Measurements from ENCODE around the gene ILK. TPM values are rescaled to one million over a fixed set of nuclear protein-coding genes. Genes with fewer than 3 reads are reported as not detected.

ILK gene
- total RNA-seq, 1 donor from 2014 or later = 92.4 TPM

- H3K27ac Mint-ChIP-seq = no peak overlapping the region
- no peaks in the 10 kb centered on the region for H3K9me3 Mint-ChIP-seq
- H3K4me3 Mint-ChIP-seq = no peak overlapping the region
- H3K4me1 Mint-ChIP-seq = peaks cover 8% of the 10 kb centered on the region
- intact Hi-C loops (cut with micrococcal nuclease) = no loop called here
- H3K36me3 Mint-ChIP-seq (ENCODE audit: low read depth) = peaks cover 12% of the 10 kb centered on the region
- no peak for DNase-seq
- H3K27me3 Mint-ChIP-seq = no peaks in the 10 kb centered on the region
These were observed 36.2 kb upstream of the ILK start for GRCh38 chr11:6567371-6567745.

- Mint-ChIP-seq H3K27ac (no peak overlapping the region), H3K9me3 (no peaks in the 10 kb centered on the region), H3K36me3 (ENCODE audit: low read depth) (peaks cover 10% of the 10 kb centered on the region), H3K4me3 (no peak overlapping the region), H3K4me1 (peaks cover 8% of the 10 kb centered on the region), H3K27me3 (no peaks in the 10 kb centered on the region)
- DNase-seq = peak; percentile 52
- intact Hi-C loops (cut with micrococcal nuclease) = no loop called here
These were observed 35.2 kb upstream of the ILK start for GRCh38 chr11:6568191-6568918.

DNA sequence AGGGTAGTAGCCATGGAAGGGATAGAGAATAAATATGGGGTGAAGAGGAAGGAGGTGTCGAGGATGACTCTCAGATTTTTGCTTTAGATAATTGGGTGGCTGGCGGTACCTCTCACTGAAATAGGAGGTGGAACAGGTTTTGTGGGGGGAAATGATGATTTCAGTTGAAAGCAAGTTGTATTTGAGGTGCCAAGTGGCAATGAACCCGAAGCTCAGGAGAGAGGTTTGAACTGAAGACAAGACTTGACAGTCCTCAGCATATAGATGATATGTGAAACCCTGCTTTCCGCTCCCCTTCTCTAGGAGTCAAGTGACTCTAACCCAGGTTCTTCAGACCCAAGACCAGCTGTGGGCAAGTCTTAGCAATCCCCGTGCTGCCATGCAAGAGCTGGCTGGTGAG is 33.9 kb upstream of the ILK start:
- peak; percentile 45 for DNase-seq
- Mint-ChIP-seq H3K27me3 (no peaks in the 10 kb centered on the region), H3K4me1 (peaks cover 8% of the 10 kb centered on the region), H3K4me3 (no peak overlapping the region), H3K9me3 (no peaks in the 10 kb centered on the region), H3K27ac (no peak overlapping the region), H3K36me3 (ENCODE audit: low read depth) (peaks cover 6% of the 10 kb centered on the region)
- intact Hi-C loops (cut with micrococcal nuclease) = no loop called here

GRCh38 chr11:6570691-6571427 is 32.7 kb upstream of the ILK start:
- Mint-ChIP-seq H3K9me3 (no peaks in the 10 kb centered on the region), H3K4me1 (peaks cover 8% of the 10 kb centered on the region), H3K36me3 (ENCODE audit: low read depth) (peaks cover 4% of the 10 kb centered on the region), H3K4me3 (no peak overlapping the region), H3K27me3 (no peaks in the 10 kb centered on the region), H3K27ac (no peak overlapping the region)
- DNase-seq = no peak
- intact Hi-C loops (cut with micrococcal nuclease) = no loop called here

GRCh38 chr11:6571434-6572008 is 32.1 kb upstream of the ILK start:
- Mint-ChIP-seq H3K36me3 (ENCODE audit: low read depth) (peaks cover 3% of the 10 kb centered on the region), H3K27me3 (no peaks in the 10 kb centered on the region), H3K4me3 (no peak overlapping the region), H3K4me1 (peaks cover 8% of the 10 kb centered on the region), H3K9me3 (no peaks in the 10 kb centered on the region), H3K27ac (no peak overlapping the region)
- no peak for DNase-seq
- intact Hi-C loops (cut with micrococcal nuclease) = no loop called here

GRCh38 chr11:6572215-6572614 is 31.4 kb upstream of the ILK start:
- Mint-ChIP-seq H3K27me3 (no peaks in the 10 kb centered on the region), H3K9me3 (no peaks in the 10 kb centered on the region), H3K27ac (no peak overlapping the region), H3K4me3 (no peak overlapping the region), H3K36me3 (ENCODE audit: low read depth) (peaks cover 2% of the 10 kb centered on the region), H3K4me1 (peaks cover 8% of the 10 kb centered on the region)
- no peak for DNase-seq
- intact Hi-C loops (cut with micrococcal nuclease) = no loop called here

GRCh38 chr11:6574816-6575715 is 28.5 kb upstream of the ILK start:
- DNase-seq = peak; percentile 37
- peaks cover under 1% of the 10 kb centered on the region for H3K36me3 Mint-ChIP-seq (ENCODE audit: low read depth)
- no peak overlapping the region for H3K4me3 Mint-ChIP-seq
- H3K4me1 Mint-ChIP-seq = no peaks in the 10 kb centered on the region
- H3K9me3 Mint-ChIP-seq = no peaks in the 10 kb centered on the region
- H3K27me3 Mint-ChIP-seq = no peaks in the 10 kb centered on the region
- intact Hi-C loops (cut with micrococcal nuclease) = no loop called here
- no peak overlapping the region for H3K27ac Mint-ChIP-seq

DNA sequence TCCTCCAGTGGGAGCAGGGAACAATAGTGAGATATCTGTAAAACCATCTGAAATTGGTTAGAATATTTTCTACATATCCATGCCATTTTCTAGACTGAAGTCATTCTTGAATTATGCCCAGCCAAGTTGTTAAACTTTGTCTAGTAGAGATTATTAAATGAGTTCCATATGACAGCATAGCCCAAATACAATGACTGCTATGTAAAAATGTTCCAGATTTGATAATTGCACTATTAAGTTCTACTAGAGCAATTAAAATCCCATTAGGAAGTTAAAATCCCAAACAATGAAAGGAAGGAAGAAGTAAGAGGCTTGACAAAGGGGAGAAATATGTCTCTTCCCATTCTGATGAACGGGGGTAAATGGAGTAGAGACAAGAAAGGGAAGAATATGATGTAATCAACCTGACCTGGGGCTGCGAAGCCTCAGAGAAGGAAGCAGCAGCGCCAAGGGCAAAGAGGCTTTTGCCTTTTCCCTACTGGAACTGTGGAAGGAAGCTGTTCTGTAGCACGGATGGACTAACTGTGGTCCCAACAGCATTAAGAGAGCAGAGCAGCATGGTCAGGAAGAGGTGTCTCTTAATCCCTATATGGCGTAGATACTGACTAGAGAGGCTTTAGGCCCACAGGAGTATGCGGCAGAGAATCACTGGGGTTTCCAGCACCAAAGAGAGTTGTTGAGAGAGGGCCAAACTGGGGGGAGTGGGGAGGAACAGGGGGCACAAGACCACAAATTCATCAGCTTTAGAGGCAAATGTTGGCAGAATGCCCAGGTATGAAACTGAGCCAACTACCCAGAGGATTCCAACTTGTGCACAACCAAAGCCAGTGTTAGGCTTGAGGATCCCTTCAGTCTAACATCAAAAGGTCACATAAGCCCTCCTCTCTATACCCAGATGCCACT is 26.9 kb upstream of the ILK start:
- Mint-ChIP-seq H3K4me1 (no peaks in the 10 kb centered on the region), H3K36me3 (ENCODE audit: low read depth) (peaks cover 4% of the 10 kb centered on the region), H3K9me3 (no peaks in the 10 kb centered on the region), H3K4me3 (no peak overlapping the region), H3K27me3 (no peaks in the 10 kb centered on the region), H3K27ac (no peak overlapping the region)
- peak; percentile 49 for DNase-seq
- intact Hi-C loops (cut with micrococcal nuclease) = no loop called here

DNA sequence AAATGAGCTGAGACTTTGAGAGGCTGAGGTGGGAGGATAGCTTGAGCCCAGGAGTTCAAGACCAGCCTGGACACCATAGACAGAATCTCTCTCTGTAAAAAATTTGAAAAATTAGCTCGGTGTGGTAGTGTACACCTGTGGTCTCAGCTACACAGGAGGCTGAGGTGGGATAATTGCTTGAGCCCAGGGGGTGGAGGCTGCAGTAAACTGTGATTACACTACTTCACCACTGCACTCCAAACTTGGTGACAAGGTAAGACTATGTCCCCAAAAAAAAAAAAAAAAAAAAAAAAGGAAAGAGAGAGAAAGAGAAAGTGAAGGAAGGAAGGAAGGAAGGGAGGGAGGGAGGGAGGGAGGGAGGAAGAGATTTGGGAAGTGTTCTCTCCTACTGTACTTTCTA is 25.4 kb upstream of the ILK start:
- DNase-seq = peak; percentile 28
- Mint-ChIP-seq H3K27ac (no peak overlapping the region), H3K36me3 (ENCODE audit: low read depth) (peaks cover 15% of the 10 kb centered on the region), H3K27me3 (no peaks in the 10 kb centered on the region), H3K4me3 (no peak overlapping the region), H3K4me1 (no peaks in the 10 kb centered on the region), H3K9me3 (peaks cover 3% of the 10 kb centered on the region)
- intact Hi-C loops (cut with micrococcal nuclease) = no loop called here

- Mint-ChIP-seq H3K4me1 (no peaks in the 10 kb centered on the region), H3K4me3 (no peak overlapping the region), H3K9me3 (peaks cover 10% of the 10 kb centered on the region), H3K27me3 (no peaks in the 10 kb centered on the region), H3K36me3 (ENCODE audit: low read depth) (peaks cover 28% of the 10 kb centered on the region), H3K27ac (no peak overlapping the region)
- no peak for DNase-seq
- intact Hi-C loops (cut with micrococcal nuclease) = no loop called here
These were observed 23.9 kb upstream of the ILK start for GRCh38 chr11:6579681-6580080.

DNA sequence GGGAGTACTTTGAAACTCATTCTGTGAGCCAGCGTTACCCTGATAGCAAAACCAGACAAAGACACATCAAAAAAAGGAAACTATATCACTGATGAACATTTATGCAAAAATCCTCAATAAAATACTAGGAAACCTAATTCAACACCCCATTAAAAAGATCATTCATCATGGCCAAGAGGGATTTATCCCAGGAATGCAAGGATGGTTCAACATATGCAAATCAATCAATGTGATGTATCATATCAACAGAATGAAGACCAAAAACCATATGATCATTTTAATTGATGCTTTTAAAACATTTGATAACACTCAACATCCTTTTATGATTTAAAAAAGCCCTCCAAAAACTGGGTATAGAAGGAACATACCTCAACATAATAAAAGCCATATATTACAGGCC is 20.0 kb upstream of the ILK start:
- Mint-ChIP-seq H3K9me3 (peaks cover 10% of the 10 kb centered on the region), H3K27ac (no peak overlapping the region), H3K4me3 (no peak overlapping the region), H3K4me1 (no peaks in the 10 kb centered on the region), H3K36me3 (ENCODE audit: low read depth) (peaks cover 35% of the 10 kb centered on the region), H3K27me3 (no peaks in the 10 kb centered on the region)
- intact Hi-C loops (cut with micrococcal nuclease) = no loop called here
- peak; percentile 11 for DNase-seq

DNA sequence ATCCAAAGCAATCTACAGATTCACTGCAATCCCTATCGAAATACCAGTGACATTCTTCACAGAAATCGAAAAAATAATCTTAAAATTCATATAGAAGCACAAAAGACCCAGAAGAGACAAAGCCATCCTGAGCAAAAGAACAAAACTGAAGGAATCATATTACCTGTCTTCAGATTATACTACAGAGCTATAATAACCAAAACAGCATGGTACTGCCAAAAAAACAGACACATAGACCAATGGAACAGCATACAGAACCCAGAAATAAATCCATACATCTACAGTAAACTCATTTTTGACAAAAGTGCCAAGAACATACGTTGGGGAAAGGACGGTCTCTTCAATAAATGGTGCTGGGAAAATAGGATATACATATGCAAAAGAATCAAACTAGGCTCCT is 19.0 kb upstream of the ILK start:
- Mint-ChIP-seq H3K9me3 (peaks cover 10% of the 10 kb centered on the region), H3K27me3 (no peaks in the 10 kb centered on the region), H3K4me3 (no peak overlapping the region), H3K27ac (no peak overlapping the region), H3K36me3 (ENCODE audit: low read depth) (peaks cover 35% of the 10 kb centered on the region), H3K4me1 (no peaks in the 10 kb centered on the region)
- no peak for DNase-seq
- intact Hi-C loops (cut with micrococcal nuclease) = no loop called here

All from activated CD4-positive, alpha-beta T cell treated with anti-CD3 and anti-CD28 coated beads, Interleukin-2, amount 10 ng/mL, durations not matched to agents 24 days and 14 days (primary cell).